ENCODE data around the gene PRRX2. TPM values are rescaled to one million over a fixed set of nuclear protein-coding genes. Genes with fewer than 3 reads are reported as not detected.
"Not testable (repeated sequence)": the region's sequence is repeated elsewhere in the genome, so short reads cannot be mapped to it uniquely, and the experiment has no call there.

The PRRX2 gene
- total RNA-seq, 4 donors from 2014 or later: 2.9 to 10.6 (median 8.1) TPM

DNA sequence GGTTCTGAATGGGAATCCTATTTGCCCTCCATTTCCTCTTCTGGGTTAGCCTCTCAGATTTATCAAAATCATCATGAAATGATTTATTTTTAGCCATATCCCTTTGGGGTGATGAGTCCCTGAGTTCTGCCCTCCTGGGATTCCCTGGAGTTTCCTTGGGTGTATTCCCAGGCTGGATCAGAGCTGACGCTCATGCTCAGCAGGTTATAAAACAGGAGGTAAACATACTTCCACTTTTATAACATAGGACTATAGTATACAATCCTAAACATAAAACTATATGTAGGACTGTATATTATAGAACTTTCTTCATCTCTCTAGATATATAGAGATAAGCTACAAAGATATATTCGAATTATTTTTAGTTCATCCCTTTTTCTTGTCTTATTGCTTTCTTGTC is 4.4 kb upstream of the PRRX2 start:
- TF ChIP-seq POLR2A (IDR thresholded peaks at IDR 0.05): no peak
- TF ChIP-seq CTCF (IDR thresholded peaks at IDR 0.05): no peak
- no peaks in the 10 kb centered on the region for H3K27me3 ChIP-seq
- H3K36me3 ChIP-seq: no peaks in the 10 kb centered on the region
- no peaks in the 10 kb centered on the region for H3K9me3 ChIP-seq
- no peak overlapping the region for H3K27ac ChIP-seq
- no peak for DNase-seq
- peaks cover 0 to 6% of the 10 kb centered on the region in 2 donors for H3K4me1 ChIP-seq
- H3K4me3 ChIP-seq (replicated peaks in 1 of 3): no peak overlapping the region
- 87 to 93% methylated on average over 2 of the region's 2 CpGs for WGBS, 2 donors
- intact Hi-C loops (cut with DNase I): no loop called here

DNA sequence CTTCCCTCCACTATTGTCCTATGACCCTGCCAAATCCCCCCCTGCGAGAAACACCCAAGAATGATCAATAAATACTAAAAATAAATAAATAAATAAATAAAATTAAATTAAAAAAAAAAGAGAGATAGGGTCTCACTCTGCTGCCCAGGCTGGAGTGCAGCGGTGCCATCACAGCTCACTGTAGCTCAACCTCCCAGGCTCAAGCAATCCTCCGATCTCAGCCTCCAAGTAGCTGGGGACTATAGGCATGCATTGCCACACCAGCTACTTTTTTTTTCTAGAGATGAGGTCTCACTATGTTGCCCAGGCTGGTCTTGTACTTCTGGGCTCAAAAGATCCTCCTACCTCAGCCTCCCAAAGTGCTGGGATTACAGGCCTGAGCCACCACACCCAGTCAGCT is 3.2 kb upstream of the PRRX2 start:
- intact Hi-C loops (cut with DNase I); DNase-seq; H3K4me1 ChIP-seq; H3K36me3 ChIP-seq; H3K4me3 ChIP-seq (replicated peaks in 1 of 3); H3K27me3 ChIP-seq; H3K27ac ChIP-seq; H3K9me3 ChIP-seq: not testable (repeated sequence)
- 79% methylated on average over 3 of the region's 3 CpGs for WGBS, 2 donors

DNA sequence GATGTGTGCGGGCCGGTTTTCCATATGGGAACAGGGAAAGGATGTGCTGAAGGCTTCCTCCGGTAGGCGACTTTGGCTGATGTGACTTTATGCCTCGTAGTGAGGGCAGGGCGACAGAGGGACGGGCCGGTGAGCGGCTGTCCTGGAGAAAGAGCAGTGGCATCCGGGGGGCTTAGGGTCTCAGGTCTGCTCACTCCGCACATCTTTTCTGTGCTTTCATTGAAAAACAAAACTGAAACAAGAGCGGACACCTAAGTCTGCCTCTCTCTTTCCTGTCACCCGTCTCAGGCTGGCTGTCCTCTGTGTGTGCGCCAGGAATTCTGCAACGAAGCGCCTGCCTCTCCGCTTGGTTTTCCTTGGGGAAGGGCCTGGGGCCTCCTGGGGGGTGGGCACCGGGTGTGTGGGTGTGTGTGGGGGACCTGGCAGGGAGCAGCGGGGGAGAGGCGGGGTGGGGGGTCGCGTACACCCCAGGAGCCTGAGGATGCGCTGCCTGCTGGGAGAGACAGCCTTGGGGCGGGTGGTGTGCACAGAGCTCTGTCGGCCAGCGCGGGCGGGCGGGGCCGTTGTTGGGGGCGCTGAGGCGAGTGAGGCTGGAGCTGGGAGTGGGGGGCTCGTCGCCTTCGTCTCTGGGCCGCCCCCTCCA is 580 bp upstream of the PRRX2 start:
- TF ChIP-seq POLR2A (IDR thresholded peaks at IDR 0.05): no peak
- TF ChIP-seq CTCF (IDR thresholded peaks at IDR 0.05): no peak
- intact Hi-C loops (cut with DNase I): no loop called here
- Histone ChIP-seq H3K36me3 (no peaks in the 10 kb centered on the region), H3K27ac (peak overlapping the region in 2 of 3 donors; percentile 12 to 24), H3K4me1 (peaks cover 0 to 6% of the 10 kb centered on the region in 2 donors), H3K27me3 (peaks cover 5% of the 10 kb centered on the region), H3K4me3 (replicated peaks in 1 of 3) (peak overlapping the region in 1 of 3 donors; percentile 24), H3K9me3 (no peaks in the 10 kb centered on the region)
- DNase-seq: no peak
- WGBS, 2 donors: 12% methylated on average over 22 to 31 of the region's 36 CpGs

GRCh38 chr9:129665814-129666520 is 520 bp downstream of the PRRX2 start:
- WGBS, 2 donors: 40% methylated on average over 2 of the region's 88 CpGs; no CpG with 5 or more reads in 1 of the 2 donors
- peak overlapping the region in 1 of 3 donors; percentile 14 for H3K27ac ChIP-seq
- no peaks in the 10 kb centered on the region for H3K36me3 ChIP-seq

DNA sequence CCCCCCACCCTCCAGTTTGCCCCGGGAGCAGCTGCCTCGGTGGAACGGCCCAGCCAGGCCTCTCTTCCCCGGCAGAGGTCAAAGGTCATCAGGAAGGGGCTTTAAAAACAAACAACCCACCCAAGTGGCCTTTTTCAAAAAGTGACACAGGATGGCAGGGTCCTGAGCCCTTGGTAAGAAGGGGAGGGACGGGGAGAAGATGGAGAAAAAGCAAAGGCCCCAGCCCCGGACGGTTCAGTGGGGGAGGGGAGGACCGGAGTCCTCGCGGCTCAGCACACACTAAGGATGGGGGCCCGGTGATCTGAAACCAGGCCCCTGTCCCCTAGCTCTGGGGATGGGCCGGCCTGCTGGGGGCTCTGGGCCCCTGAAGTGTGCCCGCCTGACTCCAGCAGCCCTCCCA is 1.1 kb downstream of the PRRX2 start:
- 15 to 18% methylated on average over 12 to 13 of the region's 13 CpGs for WGBS, 2 donors
- Histone ChIP-seq H3K27me3 (peaks cover 5% of the 10 kb centered on the region), H3K36me3 (no peaks in the 10 kb centered on the region), H3K9me3 (no peaks in the 10 kb centered on the region), H3K4me3 (replicated peaks in 1 of 3) (peak overlapping the region in 1 of 3 donors; percentile 13), H3K27ac (peak overlapping the region in 2 of 3 donors; percentile 10 to 14), H3K4me1 (peaks cover 0 to 6% of the 10 kb centered on the region in 2 donors)
- TF ChIP-seq POLR2A (IDR thresholded peaks at IDR 0.05) (no peak), CTCF (IDR thresholded peaks at IDR 0.05) (no peak)
- intact Hi-C loops (cut with DNase I): no loop called here
- no peak for DNase-seq

More at GRCh38 chr9:129665814-129666520, 520 bp downstream of the PRRX2 start:
- no peaks in the 10 kb centered on the region for H3K9me3 ChIP-seq
- peak overlapping the region in 1 of 3 donors; percentile 24 for H3K4me3 ChIP-seq (replicated peaks in 1 of 3)
- peaks cover 0 to 6% of the 10 kb centered on the region in 2 donors for H3K4me1 ChIP-seq
- no peak for DNase-seq
- no peak for TF ChIP-seq POLR2A (IDR thresholded peaks at IDR 0.05)
- no peak for TF ChIP-seq CTCF (IDR thresholded peaks at IDR 0.05)
- peaks cover 5% of the 10 kb centered on the region for H3K27me3 ChIP-seq
- intact Hi-C loops (cut with DNase I): no loop called here
